ENCODE results near the gene SLC48A1.

- no peak for TF ChIP-seq CTCF (IDR thresholded peaks at IDR 0.05)
- TF ChIP-seq POLR2A (IDR thresholded peaks at IDR 0.05) = no peak
- no peak for TF ChIP-seq POLR2AphosphoS5 (IDR thresholded peaks at IDR 0.05)
Measured at GRCh38 chr12:47787596-47788319, 14.7 kb downstream of the SLC48A1 start.

Measured in prostate gland (tissue), 2 donors.